Kidney (tissue), 14 donors: Measurements from ENCODE around the gene PLXNA1. TPM values are rescaled to one million over a fixed set of nuclear protein-coding genes. Genes with fewer than 3 reads are reported as not detected.

Source experiments
- DNase-seq, 5 donors: peaks; one replicate each; pipeline ENCODE4 v3.0.0-alpha.2; 2013 to 2020
- FAIRE-seq: peaks from 2 replicates; lab custom pipeline; 2012; peaks lifted over from hg19 to GRCh38; lab: Jason Lieb, UNC
- H3K27ac ChIP-seq, 2 donors: one replicate each; pipeline ENCODE4 v1.7.0; 2013; ENCODE audit warnings: low read depth in 2 of 2, low read length in 2 of 2, inconsistent platforms in 1 of 2
- H3K27me3 ChIP-seq: one replicate; pipeline ENCODE4 v1.7.1; 2013; ENCODE audit warnings: low read length, inconsistent platforms; ENCODE audit not compliant: control insufficient read depth, insufficient read depth
- H3K36me3 ChIP-seq, 3 donors: one replicate each; pipeline versions ENCODE4 v1.7.0 to v1.7.1; 2013; ENCODE audit warnings: low read length in 3 of 3, control low read depth in 1 of 3, inconsistent platforms in 1 of 3; ENCODE audit not compliant: insufficient read depth in 3 of 3, control insufficient read depth in 2 of 3
- H3K4me1 ChIP-seq, 3 donors: one replicate each; pipeline versions ENCODE4 v1.7.0 to v1.7.1; 2013; ENCODE audit warnings: low read length in 3 of 3, inconsistent platforms in 1 of 3, low read depth in 1 of 3; ENCODE audit not compliant: control insufficient read depth in 2 of 3, insufficient read depth in 2 of 3
- H3K4me3 ChIP-seq, 3 donors: one replicate each; pipeline versions ENCODE4 v1.7.0 to v1.8.1; 2013; ENCODE audit warnings: low read length in 3 of 3, control low read depth in 1 of 3, inconsistent platforms in 1 of 3
- H3K9ac ChIP-seq, 3 donors: one replicate each; pipeline versions ENCODE4 v1.7.0 to v1.7.1; 2013; ENCODE audit warnings: low read length in 3 of 3, control low read depth in 1 of 3, inconsistent platforms in 1 of 3
- H3K9me3 ChIP-seq, 3 donors: one replicate each; pipeline versions ENCODE4 v1.7.0 to v1.7.1; 2013; ENCODE audit warnings: low read length in 3 of 3, control low read depth in 1 of 3, inconsistent platforms in 1 of 3; ENCODE audit not compliant: control insufficient read depth in 2 of 3, insufficient read depth in 1 of 3
- intact Hi-C: fragments of 100-400 bp; cut with DNase I; formaldehyde crosslinking; loops from one replicate; pipeline ENCODE4 v1.11.1; 2022
- polyA plus RNA-seq: library from polyadenylated mRNA; stranded (reverse); fragments of 350-450 nt; fragmentation: Illumina TruSeq; extraction: RNeasy Lipid Tissue Mini Kit (QIAGEN cat#74804); gene quantifications from one replicate; pipeline ENCODE4 v1.2.3, GENCODE V29; 2014; ENCODE audit warnings: low read depth, low replicate concordance; ENCODE audit not compliant: insufficient read depth
- total RNA-seq: library from RNA; stranded (reverse); fragmentation: NEBNext Ultra II Directional; extraction: Animal tissue kit (Norgen Biotek cat#: 25700); gene quantifications from one replicate; pipeline ENCODE4 v1.2.1, GENCODE V29; 2021
- TF ChIP-seq, protein P1 (sequence below): IDR thresholded peaks from 3 replicates; pipeline ENCODE4 v1.5.1; 2012; ENCODE audit warnings: mild to moderate bottlenecking, moderate library complexity, borderline replicate concordance; ENCODE audit not compliant: insufficient read depth; ENCODE audit errors: extremely low read depth
- donor health status: control.
- donor health status: control.
- donor health status: control.
- donor health status: control.
- donor health status: control.
- donor health status: DM: yes; HTN: yes; CAD: no.
- donor health status: Normal renal cell carcinoma (clear cell type).

PLXNA1 gene
- total and polyA plus RNA-seq, 2 donors from 2014 or later, result 5.3 to 29.0 TPM

DNA sequence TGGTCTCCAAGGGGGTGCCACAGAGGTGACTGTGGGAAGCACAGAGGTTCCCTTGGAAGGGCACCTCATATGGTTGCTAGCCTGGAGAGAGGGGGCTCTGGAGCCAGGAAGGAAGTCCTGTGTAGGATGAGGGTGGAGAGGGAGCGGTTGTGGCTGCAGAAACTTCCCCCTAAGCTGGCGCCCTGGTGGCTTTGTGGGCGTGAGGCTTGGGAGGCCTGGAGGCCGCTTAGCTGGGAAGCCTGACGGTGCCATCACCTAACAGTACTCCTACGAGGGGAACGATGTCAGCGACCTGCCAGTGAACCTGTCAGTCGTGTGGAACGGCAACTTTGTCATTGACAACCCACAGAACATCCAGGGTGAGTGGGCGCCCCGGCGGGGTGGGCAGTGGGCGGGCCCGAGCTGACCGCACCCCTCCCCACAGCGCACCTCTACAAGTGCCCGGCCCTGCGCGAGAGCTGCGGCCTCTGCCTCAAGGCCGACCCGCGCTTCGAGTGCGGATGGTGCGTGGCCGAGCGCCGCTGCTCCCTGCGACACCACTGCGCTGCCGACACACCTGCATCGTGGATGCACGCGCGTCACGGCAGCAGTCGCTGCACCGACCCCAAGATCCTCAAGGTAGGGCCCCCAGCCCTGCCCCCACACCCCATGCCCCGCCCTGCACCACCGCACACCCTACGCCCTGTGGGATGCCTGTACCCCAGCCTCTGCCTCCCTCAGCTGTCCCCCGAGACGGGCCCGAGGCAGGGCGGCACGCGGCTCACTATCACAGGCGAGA lies 31.0 kb downstream of the PLXNA1 start:
- FAIRE-seq (no peak), DNase-seq (no peak)
- no peak overlapping the region for H3K9ac ChIP-seq
- TF ChIP-seq, protein P1, sequence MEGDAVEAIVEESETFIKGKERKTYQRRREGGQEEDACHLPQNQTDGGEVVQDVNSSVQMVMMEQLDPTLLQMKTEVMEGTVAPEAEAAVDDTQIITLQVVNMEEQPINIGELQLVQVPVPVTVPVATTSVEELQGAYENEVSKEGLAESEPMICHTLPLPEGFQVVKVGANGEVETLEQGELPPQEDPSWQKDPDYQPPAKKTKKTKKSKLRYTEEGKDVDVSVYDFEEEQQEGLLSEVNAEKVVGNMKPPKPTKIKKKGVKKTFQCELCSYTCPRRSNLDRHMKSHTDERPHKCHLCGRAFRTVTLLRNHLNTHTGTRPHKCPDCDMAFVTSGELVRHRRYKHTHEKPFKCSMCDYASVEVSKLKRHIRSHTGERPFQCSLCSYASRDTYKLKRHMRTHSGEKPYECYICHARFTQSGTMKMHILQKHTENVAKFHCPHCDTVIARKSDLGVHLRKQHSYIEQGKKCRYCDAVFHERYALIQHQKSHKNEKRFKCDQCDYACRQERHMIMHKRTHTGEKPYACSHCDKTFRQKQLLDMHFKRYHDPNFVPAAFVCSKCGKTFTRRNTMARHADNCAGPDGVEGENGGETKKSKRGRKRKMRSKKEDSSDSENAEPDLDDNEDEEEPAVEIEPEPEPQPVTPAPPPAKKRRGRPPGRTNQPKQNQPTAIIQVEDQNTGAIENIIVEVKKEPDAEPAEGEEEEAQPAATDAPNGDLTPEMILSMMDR, result no peak
- no peaks in the 10 kb centered on the region for H3K4me1 ChIP-seq
- no peak overlapping the region for H3K27ac ChIP-seq
- H3K27me3 ChIP-seq, result no peaks in the 10 kb centered on the region
- no peaks in the 10 kb centered on the region for H3K9me3 ChIP-seq
- intact Hi-C loops, result no loop called here
- H3K36me3 ChIP-seq, result peaks cover 0 to 10% (median 0%) of the 10 kb centered on the region in 3 donors
- no peak overlapping the region for H3K4me3 ChIP-seq

DNA sequence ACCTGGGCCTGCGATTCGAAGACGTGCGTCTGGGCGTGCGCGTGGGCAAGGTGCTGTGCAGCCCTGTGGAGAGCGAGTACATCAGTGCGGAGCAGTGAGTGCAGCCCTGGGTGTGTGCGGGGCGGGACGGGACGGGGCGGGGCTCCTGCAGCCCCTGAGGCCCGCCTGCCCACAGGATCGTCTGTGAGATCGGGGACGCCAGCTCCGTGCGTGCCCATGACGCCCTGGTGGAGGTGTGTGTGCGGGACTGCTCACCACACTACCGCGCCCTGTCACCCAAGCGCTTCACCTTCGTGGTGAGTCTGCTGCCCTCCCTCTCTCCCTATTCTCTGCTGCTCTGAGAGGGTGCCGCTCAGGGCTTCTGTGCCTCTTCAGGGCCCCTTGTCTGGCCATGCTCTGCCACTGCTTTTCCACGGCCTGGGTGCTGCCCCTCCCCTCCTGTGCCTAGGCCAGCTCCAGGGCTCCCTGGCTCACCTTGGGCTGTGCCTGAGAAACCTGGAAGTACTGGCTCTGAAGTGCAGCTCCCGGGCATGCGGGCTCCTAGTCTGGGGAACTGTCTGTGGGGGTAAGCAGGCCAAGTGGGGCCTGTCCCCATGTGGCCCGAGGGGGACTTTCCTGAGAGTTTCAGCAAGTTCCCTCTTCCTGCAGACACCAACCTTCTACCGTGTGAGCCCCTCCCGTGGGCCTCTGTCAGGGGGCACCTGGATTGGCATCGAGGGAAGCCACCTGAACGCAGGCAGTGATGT lies 31.8 kb downstream of the PLXNA1 start:
- H3K4me1 ChIP-seq, result no peaks in the 10 kb centered on the region
- intact Hi-C loops, result no loop called here
- H3K27me3 ChIP-seq, result no peaks in the 10 kb centered on the region
- TF ChIP-seq, protein P1, result no peak
- H3K9ac ChIP-seq, result no peak overlapping the region
- H3K4me3 ChIP-seq, result no peak overlapping the region
- H3K36me3 ChIP-seq, result peaks cover 0 to 10% (median 0%) of the 10 kb centered on the region in 3 donors
- no peak for FAIRE-seq
- no peaks in the 10 kb centered on the region for H3K9me3 ChIP-seq
- no peak overlapping the region for H3K27ac ChIP-seq
- no peak for DNase-seq

DNA sequence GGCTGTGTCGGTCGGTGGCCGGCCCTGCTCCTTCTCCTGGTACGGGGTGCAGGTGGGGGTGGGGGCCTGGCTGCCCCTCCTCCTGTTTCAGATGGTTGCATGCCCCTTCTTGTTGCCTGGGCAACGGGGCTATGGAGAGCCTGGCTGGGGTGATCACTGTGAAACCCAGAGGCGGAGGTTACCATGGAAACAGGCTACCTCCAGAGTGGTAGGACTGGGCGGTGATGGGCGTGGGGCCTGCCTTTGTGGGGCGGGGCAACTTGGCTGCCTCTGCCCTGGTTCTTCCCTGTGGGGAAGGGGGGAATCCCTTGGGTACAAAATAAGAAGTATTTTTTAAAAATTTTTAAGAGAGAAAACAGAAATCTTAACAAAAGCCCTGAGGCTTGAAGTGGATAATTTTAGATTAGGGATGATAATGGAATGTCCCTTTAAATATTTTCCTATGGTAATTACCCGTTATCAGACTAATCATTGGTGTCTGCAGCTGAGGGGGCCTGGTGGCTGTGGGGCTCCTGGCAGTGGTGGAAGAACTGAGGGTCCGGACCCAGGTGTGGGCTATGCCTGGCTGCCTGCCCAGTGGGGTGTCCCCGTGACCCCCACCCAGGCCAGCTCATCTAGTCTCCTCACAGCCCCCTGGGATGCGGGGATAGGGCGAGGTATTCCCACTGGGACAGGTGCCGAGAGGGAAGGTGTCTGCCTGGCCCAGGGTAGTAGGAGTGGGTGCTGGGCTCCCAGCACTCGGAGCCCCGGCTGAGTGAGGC lies 32.5 kb downstream of the PLXNA1 start:
- DNase-seq (peak in 4 of 5 donors; percentile 59 to 84 (median 65)), FAIRE-seq (no peak)
- peaks cover 0 to 13% (median 0%) of the 10 kb centered on the region in 3 donors for H3K36me3 ChIP-seq
- no peak overlapping the region for H3K9ac ChIP-seq
- intact Hi-C loops, result no loop called here
- TF ChIP-seq, protein P1, result no peak
- no peaks in the 10 kb centered on the region for H3K4me1 ChIP-seq
- no peaks in the 10 kb centered on the region for H3K27me3 ChIP-seq
- no peak overlapping the region for H3K4me3 ChIP-seq
- no peaks in the 10 kb centered on the region for H3K9me3 ChIP-seq
- H3K27ac ChIP-seq, result no peak overlapping the region
